Thyroid gland (tissue), 4 donors: ENCODE results near the gene TNFRSF25. TPM values are rescaled to one million over a fixed set of nuclear protein-coding genes. Genes with fewer than 3 reads are reported as not detected.

Experiments
- DNase-seq, 2 donors: peaks; one replicate each; pipeline ENCODE4 v3.0.0-alpha.2; 2019
- H3K27ac ChIP-seq, 3 donors: fragments of 200-600 bp; sonication (generic); 1 replicate in 2 of 3; 2 replicates in 1 of 3; pipeline ENCODE4 v1.5.1; 2016 to 2019; ENCODE audit warnings: mild to moderate bottlenecking in 1 of 3, moderate library complexity in 1 of 3
- H3K27me3 ChIP-seq: fragments of 200-600 bp; sonication (generic); one replicate; pipeline ENCODE4 v1.5.1; 2019
- H3K36me3 ChIP-seq, 2 donors: fragments of 200-600 bp; sonication (generic); one replicate each; pipeline ENCODE4 v1.5.1; 2016 to 2019
- H3K4me1 ChIP-seq, 2 donors: fragments of 200-600 bp; sonication (generic); one replicate each; pipeline ENCODE4 v1.5.1; 2017 to 2019
- H3K4me3 ChIP-seq, 3 donors: fragments of 200-600 bp; sonication (generic); replicated peaks in 1 of 3; 1 replicate in 2 of 3; 2 replicates in 1 of 3; pipeline ENCODE4 v1.5.1; 2016; ENCODE audit warnings: mild to moderate bottlenecking in 1 of 3
- H3K9me3 ChIP-seq: fragments of 200-600 bp; sonication (generic); one replicate; pipeline ENCODE4 v1.5.1; 2017
- CTCF ChIP-seq, 6 experiments: fragments of 200-600 bp in 3 of 6; fragments of 450-650 bp in 3 of 6; sonication (generic) in 3 of 6; IDR thresholded peaks; one replicate each; pipeline ENCODE4 v1.5.1; 2016 to 2019; ENCODE audit warnings: antibody characterized with exemption in 6 of 6, mild to moderate bottlenecking in 2 of 6, inconsistent platforms in 1 of 6, moderate library complexity in 1 of 6
- POLR2A ChIP-seq, 2 donors: fragments of 450-650 bp; IDR thresholded peaks; one replicate each; pipeline ENCODE4 v1.6.1; 2017; ENCODE audit warnings: antibody characterized with exemption in 2 of 2, mild to moderate bottlenecking in 2 of 2, moderate library complexity in 1 of 2
- WGBS, 2 donors: methylation state at CpG; one replicate each; pipeline ENCODE4 v1.1.5; 2017; 5-methylcytosine and 5-hydroxymethylcytosine counted together
- intact Hi-C: fragments of 100-400 bp; cut with DNase I; formaldehyde crosslinking; loops from one replicate; pipeline ENCODE4 v1.15.1; 2023
- total RNA-seq, 4 donors: library from RNA; depleted of rRNA; stranded (reverse); fragments of >200 nt; gene quantifications; one replicate each; pipeline ENCODE4 v1.2.3, GENCODE V29; 2016

The TNFRSF25 gene
- total RNA-seq, 4 donors from 2014 or later = 2.2 to 18.9 (median 10.7) TPM

GRCh38 chr1:6474815-6475282, 8.9 kb upstream of the TNFRSF25 start:
- H3K4me3 ChIP-seq = no peak overlapping the region
- TF ChIP-seq POLR2A (IDR thresholded peaks at IDR 0.05) (no peak), CTCF (IDR thresholded peaks at IDR 0.05) (no peak)
- H3K9me3 ChIP-seq = no peaks in the 10 kb centered on the region
- no peaks in the 10 kb centered on the region for H3K4me1 ChIP-seq
- no peak for DNase-seq
- intact Hi-C loops = no loop called here
- no peak overlapping the region for H3K27ac ChIP-seq
- WGBS, 2 donors = 87 to 92% methylated on average over 13 of the region's 13 CpGs
- peaks cover 0 to 10% of the 10 kb centered on the region in 2 donors for H3K36me3 ChIP-seq
- no peaks in the 10 kb centered on the region for H3K27me3 ChIP-seq

- Histone ChIP-seq H3K4me3 (no peak overlapping the region), H3K9me3 (no peaks in the 10 kb centered on the region), H3K27ac (no peak overlapping the region), H3K27me3 (no peaks in the 10 kb centered on the region), H3K4me1 (no peaks in the 10 kb centered on the region), H3K36me3 (peaks cover 0 to 12% of the 10 kb centered on the region in 2 donors)
- no peak for DNase-seq
- intact Hi-C loops = no loop called here
- 87 to 89% methylated on average over 11 to 16 of the region's 33 CpGs for WGBS, 2 donors
- TF ChIP-seq CTCF (IDR thresholded peaks at IDR 0.05) = no peak
- no peak for TF ChIP-seq POLR2A (IDR thresholded peaks at IDR 0.05)
Measured at GRCh38 chr1:6473974-6474814, 8.2 kb upstream of the TNFRSF25 start.

GRCh38 chr1:6473156-6473555, 7.2 kb upstream of the TNFRSF25 start:
- H3K4me3 ChIP-seq = no peak overlapping the region
- peaks cover 0 to 12% of the 10 kb centered on the region in 2 donors for H3K36me3 ChIP-seq
- 90 to 93% methylated on average over 4 to 10 of the region's 18 CpGs for WGBS, 2 donors

GRCh38 chr1:6472391-6472790, 6.4 kb upstream of the TNFRSF25 start:
- H3K27me3 ChIP-seq = no peaks in the 10 kb centered on the region
- H3K9me3 ChIP-seq = no peaks in the 10 kb centered on the region
- peaks cover 0 to 12% of the 10 kb centered on the region in 2 donors for H3K36me3 ChIP-seq
- intact Hi-C loops = no loop called here
- no peak overlapping the region for H3K4me3 ChIP-seq
- no peaks in the 10 kb centered on the region for H3K4me1 ChIP-seq
- TF ChIP-seq POLR2A (IDR thresholded peaks at IDR 0.05) = no peak
- TF ChIP-seq CTCF (IDR thresholded peaks at IDR 0.05) = no peak
- WGBS, 2 donors = 96 to 100% methylated on average over 2 to 8 of the region's 10 CpGs
- H3K27ac ChIP-seq = no peak overlapping the region
- DNase-seq = no peak

More at GRCh38 chr1:6473156-6473555, 7.2 kb upstream of the TNFRSF25 start:
- no peaks in the 10 kb centered on the region for H3K9me3 ChIP-seq
- intact Hi-C loops = no loop called here
- H3K27me3 ChIP-seq = no peaks in the 10 kb centered on the region
- H3K27ac ChIP-seq = no peak overlapping the region
- TF ChIP-seq CTCF (IDR thresholded peaks at IDR 0.05) (no peak), POLR2A (IDR thresholded peaks at IDR 0.05) (no peak)
- DNase-seq = no peak
- no peaks in the 10 kb centered on the region for H3K4me1 ChIP-seq

- TF ChIP-seq POLR2A (IDR thresholded peaks at IDR 0.05) (no peak), CTCF (IDR thresholded peaks at IDR 0.05) (no peak)
- WGBS, 2 donors = 85 to 92% methylated on average over 3 to 7 of the region's 7 CpGs
- H3K9me3 ChIP-seq = no peaks in the 10 kb centered on the region
- H3K36me3 ChIP-seq = peaks cover 0 to 12% of the 10 kb centered on the region in 2 donors
- H3K4me1 ChIP-seq = no peaks in the 10 kb centered on the region
- no peak for DNase-seq
- H3K4me3 ChIP-seq = no peak overlapping the region
- intact Hi-C loops = no loop called here
- H3K27ac ChIP-seq = no peak overlapping the region
- H3K27me3 ChIP-seq = no peaks in the 10 kb centered on the region
Measured at GRCh38 chr1:6471970-6472368, 6.0 kb upstream of the TNFRSF25 start.
